Caco-2 (cell line): ENCODE measurements around the gene NAT9. TPM values are rescaled to one million over a fixed set of nuclear protein-coding genes. Genes with fewer than 3 reads are reported as not detected.

Source experiments
- BruUV-seq: library from RNA; stranded (reverse); fragments of 400-500 nt; replicated peaks from 2 replicates; lab custom pipeline; 2021; lab: Mats Ljungman, UMichigan
- CTCF ChIA-PET: fragments of 300-600 bp; sonication (Branson Sonifier 250); formaldehyde crosslinking; loops from one replicate; lab custom pipeline; 2022; ENCODE audit warnings: antibody characterized with exemption; lab: Charles Lee
- POLR2A ChIA-PET: fragments of 300-600 bp; sonication (Branson Sonifier 250); formaldehyde crosslinking; loops from one replicate; lab custom pipeline; 2022; ENCODE audit warnings: antibody characterized with exemption; lab: Charles Lee
- DNase-seq, 2 experiments: peaks; one replicate each; pipeline versions ENCODE4 v3.0.0 to v3.0.0-alpha.2; 2020 to 2022
- H3K27me3 ChIP-seq: replicated peaks from 2 replicates; pipeline ENCODE4 v1.6.0; 2011; ENCODE audit warnings: low read length; ENCODE audit not compliant: control insufficient read depth, insufficient read depth
- H3K36me3 ChIP-seq: 2 replicates; pipeline ENCODE4 v1.5.1; 2011; ENCODE audit warnings: low read length; ENCODE audit not compliant: control insufficient read depth, insufficient read depth
- H3K4me1 ChIP-seq: fragments of 250-450 bp; sonication (Bioruptor Pico); 2 replicates; pipeline ENCODE4 v1.5.1; 2020; ENCODE audit warnings: mild to moderate bottlenecking
- H3K4me3 ChIP-seq: 2 replicates; pipeline ENCODE4 v1.5.1; 2011; ENCODE audit warnings: low read depth, mild to moderate bottlenecking, control low read depth, low read length
- H3K9me3 ChIP-seq: fragments of 250-450 bp; sonication (Bioruptor Pico); 2 replicates; pipeline ENCODE4 v1.5.1; 2020; ENCODE audit warnings: mild to moderate bottlenecking, moderate library complexity
- H3K27ac Mint-ChIP-seq: one replicate; pipeline ENCODE4 v1.8.0; 2022; ENCODE audit warnings: mixed read lengths; ENCODE audit not compliant: unreplicated experiment
- H3K27me3 Mint-ChIP-seq: one replicate; pipeline ENCODE4 v1.8.0; 2022; ENCODE audit warnings: mixed read lengths; ENCODE audit not compliant: insufficient read depth, unreplicated experiment
- H3K36me3 Mint-ChIP-seq: one replicate; pipeline ENCODE4 v1.8.0; 2022; ENCODE audit warnings: mild to moderate bottlenecking, mixed read lengths; ENCODE audit not compliant: insufficient read depth, unreplicated experiment
- H3K4me1 Mint-ChIP-seq: one replicate; pipeline ENCODE4 v1.8.0; 2022; ENCODE audit warnings: low read depth, mixed read lengths; ENCODE audit not compliant: unreplicated experiment
- H3K4me3 Mint-ChIP-seq: one replicate; pipeline ENCODE4 v1.8.0; 2022; ENCODE audit warnings: mild to moderate bottlenecking, moderate library complexity, mixed read lengths; ENCODE audit not compliant: unreplicated experiment
- H3K9me3 Mint-ChIP-seq: one replicate; pipeline ENCODE4 v1.8.0; 2022; ENCODE audit warnings: mixed read lengths; ENCODE audit not compliant: unreplicated experiment
- CTCF ChIP-seq, 2 experiments: fragments of 200-600 bp in 1 of 2; IDR thresholded peaks; 1 replicate in 1 of 2; 2 replicates in 1 of 2; pipeline versions ENCODE4 v1.5.1 to v1.8.0; 2011 to 2022; ENCODE audit warnings: antibody characterized with exemption in 1 of 2, control low read depth in 1 of 2, inconsistent platforms in 1 of 2, low read depth in 1 of 2, low read length in 1 of 2, mild to moderate bottlenecking in 1 of 2, moderate library complexity in 1 of 2; ENCODE audit not compliant: insufficient read depth in 1 of 2, severe bottlenecking in 1 of 2, unreplicated experiment in 1 of 2
- intact Hi-C: fragments of 100-400 bp; cut with micrococcal nuclease; formaldehyde crosslinking; loops from one replicate; pipeline ENCODE4 v1.10.0; 2022; ENCODE audit not compliant: unreplicated experiment
- total RNA-seq: library from RNA; stranded (reverse); gene quantifications from 2 replicates; pipeline ENCODE4 v1.2.3, GENCODE V29; 2022

NAT9 gene
- total RNA-seq, 1 experiment from 2014 or later, result 84.5 TPM

DNA sequence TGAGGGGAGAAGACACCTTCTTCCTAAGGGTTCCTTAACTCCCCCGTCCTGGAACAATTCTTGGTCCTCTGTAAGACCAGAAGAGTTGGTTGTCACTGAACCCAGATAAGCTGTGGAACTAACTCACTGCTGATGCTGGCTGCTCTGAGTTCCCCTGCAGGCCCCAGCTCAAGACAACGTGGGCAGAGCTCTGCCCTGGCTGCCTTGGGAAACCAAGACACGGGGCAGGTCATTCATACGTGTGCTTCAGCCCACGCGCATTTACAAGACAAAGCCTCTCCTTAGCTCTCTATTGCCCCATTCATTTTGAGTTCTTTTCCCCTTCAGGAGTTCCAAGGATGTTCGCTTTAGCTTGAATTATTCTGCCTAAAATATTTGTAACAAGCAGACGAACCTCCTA lies 3.4 kb upstream of the NAT9 start:
- CTCF ChIA-PET, result interaction anchor here (1.5 kb wide), 1 partner anchor 20 kb away, joined by 4 read pairs; no protein-coding TSS in a partner anchor
- H3K9me3 ChIP-seq, result no peaks in the 10 kb centered on the region
- POLR2A ChIA-PET, result interaction anchor here (1.3 kb wide), 1 partner anchor 43 kb away, joined by 7 read pairs; the partner anchor contains the start of gene RAB37
- H3K27me3 ChIP-seq, result no peaks in the 10 kb centered on the region
- intact Hi-C loops, result no loop called here
- Mint-ChIP-seq H3K4me1 (no peaks in the 10 kb centered on the region), H3K27me3 (no peaks in the 10 kb centered on the region), H3K4me3 (no peak overlapping the region), H3K36me3 (peaks cover 35% of the 10 kb centered on the region), H3K27ac (no peak overlapping the region), H3K9me3 (no peaks in the 10 kb centered on the region)
- DNase-seq, result no peak
- no peak for TF ChIP-seq CTCF (IDR thresholded peaks at IDR 0.05; ENCODE audit: insufficient read depth in 1 of 2, low read depth in 1 of 2, low read length in 1 of 2, severe bottlenecking in 1 of 2, unreplicated experiment in 1 of 2)
- 0 out of 2 replicates have a peak, but pooled peaks cover 5% of the 10 kb centered on the region for H3K4me1 ChIP-seq
- H3K4me3 ChIP-seq, result no peak overlapping the region
- H3K36me3 ChIP-seq, result no peaks in the 10 kb centered on the region; the same call in 1 of the 2 replicates
- no TSS peak for BruUV-seq

GRCh38 chr17:74778960-74779359 lies 2.8 kb upstream of the NAT9 start:
- no peak for TF ChIP-seq CTCF (IDR thresholded peaks at IDR 0.05; ENCODE audit: insufficient read depth in 1 of 2, low read depth in 1 of 2, low read length in 1 of 2, severe bottlenecking in 1 of 2, unreplicated experiment in 1 of 2)
- Histone ChIP-seq H3K27me3 (no peaks in the 10 kb centered on the region), H3K4me3 (no peak overlapping the region), H3K9me3 (no peaks in the 10 kb centered on the region), H3K4me1 (peaks cover 9% of the 10 kb centered on the region), H3K36me3 (no peaks in the 10 kb centered on the region)
- BruUV-seq, result no TSS peak
- Mint-ChIP-seq H3K4me1 (peaks cover 3% of the 10 kb centered on the region), H3K4me3 (peak overlapping the region; percentile 16), H3K27me3 (no peaks in the 10 kb centered on the region), H3K9me3 (no peaks in the 10 kb centered on the region), H3K36me3 (peaks cover 37% of the 10 kb centered on the region), H3K27ac (no peak overlapping the region)
- ChIA-PET CTCF (no interaction called here), POLR2A (interaction anchor here (1.3 kb wide), 1 partner anchor 42 kb away, joined by 7 read pairs; the partner anchor contains the start of gene RAB37)
- no peak for DNase-seq
- intact Hi-C loops, result no loop called here

DNA sequence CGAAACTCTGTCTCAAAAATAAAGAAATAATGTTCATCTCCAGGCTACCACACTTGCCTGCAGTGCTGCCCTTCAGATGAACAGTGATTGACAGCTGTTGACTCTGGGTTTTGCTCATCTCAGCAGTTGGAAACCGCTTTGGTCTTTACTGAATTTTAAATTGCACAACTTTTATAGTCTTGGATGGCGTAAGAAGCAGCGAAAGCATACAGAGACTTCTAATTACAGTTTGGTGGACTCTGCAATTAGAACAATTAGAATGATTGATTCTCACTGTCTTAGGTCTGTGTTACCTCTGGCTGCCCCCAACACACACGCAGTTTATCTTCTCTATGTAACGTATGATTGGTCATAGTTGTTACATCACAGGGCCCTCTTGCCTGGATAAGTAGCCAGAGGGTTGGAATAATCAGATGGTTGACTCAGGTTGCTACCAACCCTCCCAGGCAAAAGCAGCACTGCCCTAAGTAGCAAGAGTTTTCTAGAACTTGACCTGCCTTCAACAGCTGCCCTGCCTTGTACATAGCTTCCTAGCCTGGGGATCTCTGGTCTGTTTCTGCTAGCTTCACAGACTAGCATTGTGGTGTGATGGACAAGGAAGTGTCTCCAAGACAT lies 1.9 kb upstream of the NAT9 start:
- H3K4me3 Mint-ChIP-seq, result peak overlapping the region; percentile 11
- Histone ChIP-seq H3K9me3 (no peaks in the 10 kb centered on the region), H3K4me3 (no peak overlapping the region), H3K36me3 (peaks cover under 1% of the 10 kb centered on the region; the same call in 1 of the 2 replicates), H3K27me3 (no peaks in the 10 kb centered on the region), H3K4me1 (peaks cover 18% of the 10 kb centered on the region)
- no peaks in the 10 kb centered on the region for H3K9me3 Mint-ChIP-seq
- POLR2A ChIA-PET, result no interaction called here
- no peak for DNase-seq
- no peaks in the 10 kb centered on the region for H3K27me3 Mint-ChIP-seq
- peaks cover 47% of the 10 kb centered on the region for H3K36me3 Mint-ChIP-seq
- peaks cover 12% of the 10 kb centered on the region for H3K4me1 Mint-ChIP-seq
- TF ChIP-seq CTCF (IDR thresholded peaks at IDR 0.05; ENCODE audit: insufficient read depth in 1 of 2, low read depth in 1 of 2, low read length in 1 of 2, severe bottlenecking in 1 of 2, unreplicated experiment in 1 of 2), result no peak
- CTCF ChIA-PET, result interaction anchor here (0.6 to 2.8 kb wide), 3 partner anchors 34 to 384 kb away, joined by 3 to 26 read pairs (median 21); partner anchors contain the start of gene RAB37
- BruUV-seq, result TSS peak; percentile 31
- H3K27ac Mint-ChIP-seq, result no peak overlapping the region
- intact Hi-C loops, result loop anchor here (2.0 kb wide), 1 partner anchor 17 kb away; no protein-coding TSS in a partner anchor
